Retinal pigment epithelial cell (primary cell): Measurements from ENCODE around the gene LRRC74B.
A peak's percentile ranks its signal among the peaks of the same experiment; 100 is the strongest.

Source experiments
- DNase-seq: peaks from one replicate; pipeline ENCODE4 v3.0.0-alpha.2; 2010; ENCODE audit warnings: low read depth
- H3K4me3 ChIP-seq: 2 replicates; pipeline ENCODE4 v1.5.1; 2011; ENCODE audit warnings: mild to moderate bottlenecking, low read length, control low read depth, moderate library complexity
- TF ChIP-seq, protein P1 (sequence below): conservative IDR thresholded peaks from 2 replicates; pipeline ENCODE4 v1.5.1; 2011; ENCODE audit warnings: low read depth, low read length, control low read depth, inconsistent platforms

The LRRC74B gene

DNA sequence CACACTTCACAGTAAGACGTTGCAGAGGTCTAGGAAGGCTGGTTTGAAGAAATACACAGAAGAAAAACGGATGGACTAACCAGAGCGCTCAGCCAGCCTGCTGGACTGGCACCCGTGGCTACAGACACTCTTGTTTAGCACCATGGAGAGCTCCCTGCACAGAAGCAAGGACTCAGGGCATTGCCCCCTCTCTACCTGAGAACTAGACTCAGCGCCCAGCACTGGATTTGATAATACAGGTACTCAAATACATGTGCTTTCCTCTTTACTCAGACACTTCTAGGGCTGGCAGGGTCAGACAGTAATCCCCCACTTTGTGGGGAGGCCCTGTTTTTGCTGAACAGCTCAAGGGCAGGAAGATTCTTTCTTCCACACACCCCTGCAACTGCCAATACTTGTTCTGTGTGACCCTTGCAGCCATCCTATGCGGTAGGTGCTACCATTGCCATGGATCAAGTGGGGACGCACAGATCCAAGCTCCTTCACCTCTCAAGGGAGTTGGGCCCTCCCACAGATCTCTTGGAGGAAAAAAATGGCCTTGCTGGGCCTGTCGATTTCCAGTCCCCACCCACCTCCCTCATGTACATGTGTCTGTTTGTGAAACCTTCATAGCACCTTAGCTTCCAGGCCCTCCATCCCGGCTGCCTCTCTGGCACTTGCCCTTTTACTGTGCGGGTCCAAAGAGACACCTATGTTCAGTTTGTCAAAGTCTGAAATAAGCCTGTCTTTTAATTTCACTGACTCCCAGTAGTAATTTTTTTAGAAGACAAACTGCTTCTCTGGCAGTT is 35.9 kb upstream of the LRRC74B start:
- no peak overlapping the region for H3K4me3 ChIP-seq
- peak; percentile 38 for DNase-seq
- TF ChIP-seq, protein P1, sequence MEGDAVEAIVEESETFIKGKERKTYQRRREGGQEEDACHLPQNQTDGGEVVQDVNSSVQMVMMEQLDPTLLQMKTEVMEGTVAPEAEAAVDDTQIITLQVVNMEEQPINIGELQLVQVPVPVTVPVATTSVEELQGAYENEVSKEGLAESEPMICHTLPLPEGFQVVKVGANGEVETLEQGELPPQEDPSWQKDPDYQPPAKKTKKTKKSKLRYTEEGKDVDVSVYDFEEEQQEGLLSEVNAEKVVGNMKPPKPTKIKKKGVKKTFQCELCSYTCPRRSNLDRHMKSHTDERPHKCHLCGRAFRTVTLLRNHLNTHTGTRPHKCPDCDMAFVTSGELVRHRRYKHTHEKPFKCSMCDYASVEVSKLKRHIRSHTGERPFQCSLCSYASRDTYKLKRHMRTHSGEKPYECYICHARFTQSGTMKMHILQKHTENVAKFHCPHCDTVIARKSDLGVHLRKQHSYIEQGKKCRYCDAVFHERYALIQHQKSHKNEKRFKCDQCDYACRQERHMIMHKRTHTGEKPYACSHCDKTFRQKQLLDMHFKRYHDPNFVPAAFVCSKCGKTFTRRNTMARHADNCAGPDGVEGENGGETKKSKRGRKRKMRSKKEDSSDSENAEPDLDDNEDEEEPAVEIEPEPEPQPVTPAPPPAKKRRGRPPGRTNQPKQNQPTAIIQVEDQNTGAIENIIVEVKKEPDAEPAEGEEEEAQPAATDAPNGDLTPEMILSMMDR, result no peak

DNA sequence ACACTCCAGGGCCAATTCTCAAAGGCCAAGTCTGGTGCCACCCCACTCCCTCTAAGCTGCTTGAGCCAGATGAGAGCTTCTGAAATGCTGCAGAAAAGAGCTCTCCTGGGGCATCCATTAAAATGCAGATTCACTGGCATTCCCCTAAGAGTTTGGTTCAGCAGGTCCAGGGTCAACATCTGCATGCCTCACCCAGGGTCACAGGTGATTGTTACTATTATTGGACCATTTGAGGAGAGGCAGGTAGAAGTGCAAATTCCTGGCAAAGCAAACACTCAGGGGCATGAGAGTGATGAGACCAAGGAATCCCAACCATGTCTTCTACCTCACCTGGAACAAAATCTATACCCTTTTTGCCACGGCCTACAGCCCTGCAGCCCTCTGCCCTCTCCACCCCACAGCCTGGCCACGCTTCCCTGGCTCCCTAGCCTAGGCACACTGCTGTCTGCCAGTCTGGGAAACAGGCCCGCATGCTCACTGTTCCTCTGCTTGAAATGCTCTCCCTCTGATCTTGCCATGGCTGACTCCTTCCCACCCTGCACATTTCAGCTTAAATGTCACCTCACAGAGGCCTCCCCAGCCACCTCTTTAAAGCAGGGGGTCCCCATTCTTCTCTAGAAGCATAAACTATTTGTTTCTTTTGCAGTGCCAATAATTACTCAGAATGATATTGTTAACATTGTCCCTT is 35.2 kb upstream of the LRRC74B start:
- TF ChIP-seq, protein P1, result no peak
- DNase-seq, result no peak

DNA sequence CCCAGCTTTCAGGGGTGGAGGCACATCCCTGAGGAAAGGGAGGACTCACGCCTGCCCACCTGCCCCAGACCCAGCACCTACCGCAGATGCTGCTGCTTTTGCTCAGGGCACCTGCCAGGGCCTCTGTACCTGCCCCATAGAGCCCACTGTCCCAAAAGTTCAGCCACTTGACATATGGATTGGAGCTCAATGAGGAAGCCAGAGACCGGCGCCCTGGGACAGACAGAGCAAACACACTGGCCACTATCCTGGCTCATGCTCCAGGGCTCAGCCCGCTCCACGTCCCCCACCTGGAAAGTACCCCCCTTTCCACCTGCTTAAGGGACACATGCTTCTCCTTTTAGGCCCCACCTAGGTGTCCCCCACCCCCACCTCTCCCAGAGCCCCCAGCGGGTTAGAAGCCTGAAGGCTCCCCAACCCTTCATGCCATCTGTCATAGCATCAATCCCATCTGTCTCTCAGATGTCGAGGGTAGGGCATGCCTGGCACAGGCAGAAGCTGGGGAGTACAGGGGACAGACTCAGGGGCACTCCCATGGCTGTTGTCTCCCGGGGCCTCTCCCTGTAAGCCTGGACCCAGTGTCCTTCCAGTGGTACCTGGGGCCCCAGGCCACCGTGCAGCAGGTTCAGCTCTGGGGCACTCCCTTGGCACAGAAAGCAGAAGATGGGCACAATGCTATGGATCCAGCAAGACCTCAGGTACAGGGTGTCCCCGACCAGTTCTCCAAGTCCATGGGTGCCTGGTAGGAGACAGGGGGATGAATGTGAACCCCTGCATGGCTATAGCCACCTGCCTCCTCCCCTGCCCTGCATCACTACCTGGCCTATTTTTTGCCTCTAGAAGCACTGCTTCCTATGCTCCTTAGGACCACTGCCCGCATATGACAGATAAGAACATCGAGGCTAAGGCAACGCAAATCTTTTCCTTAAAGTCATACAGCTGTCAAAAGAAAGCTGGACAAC is 33.0 kb upstream of the LRRC74B start:
- no peak overlapping the region for H3K4me3 ChIP-seq
- no peak for DNase-seq
- TF ChIP-seq, protein P1, result no peak

More for the DNA sequence above, 35.2 kb upstream of the LRRC74B start:
- no peak overlapping the region for H3K4me3 ChIP-seq

DNA sequence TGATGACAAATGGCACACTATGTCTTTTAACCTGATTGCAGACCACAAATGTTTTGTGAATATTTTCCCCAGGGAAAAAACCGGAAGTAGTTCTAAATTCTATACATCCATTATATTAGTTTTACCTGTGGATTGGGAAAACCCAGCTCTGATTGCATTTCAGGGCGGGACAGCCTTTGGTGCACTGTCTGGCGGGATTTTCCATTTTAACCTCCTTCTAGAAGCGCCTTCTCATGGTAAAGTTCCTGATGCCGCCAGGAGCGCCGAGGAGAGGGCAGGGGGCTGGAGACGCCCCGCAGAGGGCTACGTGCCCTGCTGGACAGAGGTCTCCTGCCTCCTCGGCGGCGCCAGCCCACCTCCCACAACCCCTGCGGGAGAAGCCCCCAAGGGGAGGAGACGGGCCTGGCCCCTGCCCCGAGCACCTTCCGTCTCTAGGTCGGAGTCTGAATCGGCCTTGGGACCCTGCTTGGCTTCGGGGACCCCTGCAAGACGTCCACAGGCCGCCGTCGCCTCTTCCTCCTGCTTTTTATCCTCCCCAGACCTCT is 32.0 kb upstream of the LRRC74B start:
- H3K4me3 ChIP-seq, result peak overlapping the region; percentile 58
- TF ChIP-seq, protein P1, result no peak
- no peak for DNase-seq

DNA sequence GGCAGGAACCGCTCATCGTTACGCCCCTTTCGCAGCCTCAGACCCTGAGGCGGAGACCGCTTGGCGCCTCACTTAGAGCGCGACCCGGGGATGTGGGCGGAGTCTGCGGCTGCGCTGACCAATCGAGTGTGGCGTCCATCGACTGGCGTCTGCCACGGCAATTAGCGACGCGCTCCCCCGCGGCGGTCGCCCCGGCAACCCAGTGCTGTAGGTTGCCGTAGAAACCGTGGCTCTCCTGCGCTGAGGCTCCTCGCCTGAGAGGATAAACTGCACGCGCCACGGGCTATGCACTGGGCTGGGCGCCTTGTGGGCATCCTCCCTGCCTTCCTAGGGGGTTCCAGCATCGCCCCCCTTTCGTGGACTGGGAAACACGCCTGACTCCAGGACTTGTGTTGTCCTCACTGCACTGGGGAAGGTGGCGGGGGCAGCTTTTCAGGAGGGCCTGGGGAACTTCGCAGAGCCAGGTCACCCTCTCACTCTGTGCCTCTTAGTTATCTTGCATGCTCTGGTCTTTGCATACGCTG is 31.5 kb upstream of the LRRC74B start:
- H3K4me3 ChIP-seq, result peak overlapping the region; percentile 58
- peak; percentile 65 for DNase-seq
- TF ChIP-seq, protein P1, result no peak

DNA sequence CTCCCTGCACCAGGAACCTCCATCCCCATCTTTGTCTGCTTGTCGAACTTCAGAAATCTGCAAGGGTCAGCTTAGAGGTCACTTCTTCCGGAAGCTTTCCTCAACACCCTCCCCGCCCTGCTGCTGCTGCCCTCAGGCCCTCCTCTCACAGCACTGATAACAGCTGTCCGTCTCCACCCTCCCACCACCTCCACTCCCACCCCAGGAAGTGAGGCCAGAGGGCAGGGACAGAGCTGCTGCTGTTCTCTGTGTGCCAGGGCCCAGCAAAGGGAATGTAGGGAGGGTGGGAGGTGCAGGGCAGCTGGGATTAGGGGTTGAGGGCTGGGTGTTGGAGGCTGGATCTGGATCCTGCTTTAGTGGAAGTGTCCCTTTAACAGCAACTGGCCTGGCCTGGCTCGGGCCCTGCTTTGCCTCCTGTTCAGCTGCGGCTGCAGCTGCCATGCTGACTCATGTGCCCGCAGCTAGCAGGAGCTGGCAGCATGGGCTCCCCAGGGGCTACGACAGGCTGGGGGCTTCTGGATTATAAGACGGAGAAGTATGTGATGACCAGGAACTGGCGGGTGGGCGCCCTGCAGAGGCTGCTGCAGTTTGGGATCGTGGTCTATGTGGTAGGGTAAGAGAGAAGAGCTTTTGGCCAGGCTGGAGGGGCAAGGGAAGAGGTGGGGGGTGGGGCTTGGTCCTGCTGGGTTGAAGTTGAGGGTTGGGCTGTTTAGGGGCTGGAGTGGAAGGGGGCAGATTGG is 30.9 kb upstream of the LRRC74B start, which contains the start of gene P2RX6:
Gene P2RX6, plus strand, starts transcription at position 440 of the 740 bp plus-strand sequence. Its CDS starts 10 bp downstream, at position 450.
- TF ChIP-seq, protein P1, result no peak
- peak within 1 kb of the TSS; percentile 58 for H3K4me3 ChIP-seq
- DNase-seq, result no peak
